Left hindlimb (tissue), 1 donor: ENCODE data around the gene ANK3.

Experiments
- DNase-seq: peaks from one replicate; pipeline ENCODE4 v3.0.0-alpha.2; 2018

Gene ANK3

GRCh38 chr10:60413306-60414012 is 23.8 kb upstream of the ANK3 start:
- no peak for DNase-seq

- DNase-seq = no peak
These were observed 21.3 kb upstream of the ANK3 start for GRCh38 chr10:60410970-60411369.

- no peak for DNase-seq
These were observed 19.5 kb upstream of the ANK3 start for GRCh38 chr10:60409202-60409601.

GRCh38 chr10:60406182-60406581 is 16.5 kb upstream of the ANK3 start:
- no peak for DNase-seq

GRCh38 chr10:60405172-60405571 is 15.5 kb upstream of the ANK3 start:
- DNase-seq = no peak

- no peak for DNase-seq
These were observed 13.6 kb upstream of the ANK3 start for GRCh38 chr10:60403168-60403873.

GRCh38 chr10:60400366-60400765 is 10.7 kb upstream of the ANK3 start:
- no peak for DNase-seq

GRCh38 chr10:60399328-60399727 is 9.7 kb upstream of the ANK3 start:
- no peak for DNase-seq

- no peak for DNase-seq
These were observed 8.1 kb upstream of the ANK3 start for GRCh38 chr10:60397792-60398191.

- no peak for DNase-seq
These were observed 7.1 kb upstream of the ANK3 start for GRCh38 chr10:60396766-60397165.

- no peak for DNase-seq
These were observed 6.0 kb upstream of the ANK3 start for GRCh38 chr10:60395711-60396110.

GRCh38 chr10:60394446-60394845 is 4.8 kb upstream of the ANK3 start:
- DNase-seq = no peak

- DNase-seq = no peak
These were observed 550 bp upstream of the ANK3 start for GRCh38 chr10:60390224-60390626.

- DNase-seq = no peak
These were observed 870 bp downstream of the ANK3 start for GRCh38 chr10:60388709-60389301.

GRCh38 chr10:60388116-60388625 is 1.5 kb downstream of the ANK3 start:
- no peak for DNase-seq

- no peak for DNase-seq
These were observed 2.1 kb downstream of the ANK3 start for GRCh38 chr10:60387531-60387930.

GRCh38 chr10:60385399-60385738 is 4.3 kb downstream of the ANK3 start:
- no peak for DNase-seq

- peak; percentile 37 for DNase-seq
These were observed 4.8 kb downstream of the ANK3 start for GRCh38 chr10:60384708-60385398.

- DNase-seq = no peak
These were observed 5.7 kb downstream of the ANK3 start for GRCh38 chr10:60384011-60384410.

- DNase-seq = no peak
These were observed 6.6 kb downstream of the ANK3 start for GRCh38 chr10:60382946-60383681.

GRCh38 chr10:60380781-60381180 is 8.9 kb downstream of the ANK3 start:
- no peak for DNase-seq

- DNase-seq = no peak
These were observed 11.7 kb downstream of the ANK3 start for GRCh38 chr10:60377955-60378354.

- DNase-seq = no peak
These were observed 12.7 kb downstream of the ANK3 start for GRCh38 chr10:60377042-60377352.
